GM19035 (cell line): ENCODE data around the gene PIH1D1.

Experiments
- ATAC-seq: cut with Tn5 transposase; IDR thresholded peaks from one replicate; pipeline ENCODE4 v1.9.1; 2021; ENCODE audit not compliant: unreplicated experiment

Gene PIH1D1

DNA sequence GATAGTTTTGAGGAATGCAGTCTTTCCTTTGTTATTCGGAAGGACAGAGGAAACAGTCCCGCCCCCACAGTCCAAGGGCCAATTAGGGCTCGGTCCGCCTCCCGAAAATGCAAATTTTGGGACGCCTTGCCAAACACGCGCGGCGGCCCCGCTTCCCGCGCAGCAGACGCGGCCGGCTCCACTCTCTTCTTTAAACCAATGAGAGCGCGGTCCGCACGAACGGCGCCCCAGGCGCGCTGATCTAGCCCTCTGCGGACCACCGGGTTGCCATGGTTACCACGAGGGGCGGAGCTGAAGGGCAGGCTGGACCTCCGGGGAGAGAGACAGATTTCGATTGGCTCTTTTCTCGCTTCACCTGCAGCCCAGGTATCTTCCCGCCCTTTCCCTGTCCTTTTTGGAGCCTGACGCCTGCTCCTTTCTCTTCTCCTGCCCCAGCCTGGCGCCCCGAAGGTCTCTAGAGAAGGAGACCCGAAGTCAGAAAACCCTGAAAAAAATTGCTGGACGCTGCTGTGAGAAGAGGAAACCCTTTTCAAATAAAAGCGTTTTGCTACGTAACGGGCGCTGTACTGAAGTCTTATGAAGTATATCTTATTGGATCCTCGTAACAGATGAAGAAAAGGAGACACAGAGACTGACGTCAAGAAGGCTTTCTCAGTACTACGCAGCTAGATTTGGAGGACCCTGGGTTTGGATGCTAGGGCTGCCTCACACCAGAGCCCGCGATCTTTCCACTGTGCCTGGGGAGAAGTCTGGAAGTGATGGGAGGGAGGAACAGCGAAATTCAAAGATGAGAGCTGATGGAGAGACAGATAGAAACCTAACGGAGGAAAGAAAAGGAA lies 30.4 kb downstream of the PIH1D1 start:
- no peak for ATAC-seq

DNA sequence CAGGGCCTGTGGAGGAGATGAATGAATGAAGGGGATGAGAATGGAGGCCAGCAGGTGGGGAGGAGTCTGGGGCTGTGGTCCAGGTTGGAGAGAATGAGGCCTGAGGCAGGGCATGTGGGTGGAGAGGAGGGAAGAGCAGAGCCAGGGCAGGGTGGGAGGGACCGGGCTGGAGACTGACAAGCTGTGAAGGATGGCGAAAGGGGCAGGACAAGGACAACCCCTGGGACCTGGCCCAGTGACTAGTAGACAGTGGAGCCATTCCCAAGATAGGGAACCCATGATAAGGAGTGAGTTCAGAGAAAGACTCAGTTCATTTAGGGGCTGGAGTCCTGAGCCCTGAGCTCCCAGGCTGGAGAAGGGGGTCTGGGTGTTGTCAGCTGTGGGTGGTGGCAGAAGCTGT lies 31.4 kb downstream of the PIH1D1 start:
- no peak for ATAC-seq

DNA sequence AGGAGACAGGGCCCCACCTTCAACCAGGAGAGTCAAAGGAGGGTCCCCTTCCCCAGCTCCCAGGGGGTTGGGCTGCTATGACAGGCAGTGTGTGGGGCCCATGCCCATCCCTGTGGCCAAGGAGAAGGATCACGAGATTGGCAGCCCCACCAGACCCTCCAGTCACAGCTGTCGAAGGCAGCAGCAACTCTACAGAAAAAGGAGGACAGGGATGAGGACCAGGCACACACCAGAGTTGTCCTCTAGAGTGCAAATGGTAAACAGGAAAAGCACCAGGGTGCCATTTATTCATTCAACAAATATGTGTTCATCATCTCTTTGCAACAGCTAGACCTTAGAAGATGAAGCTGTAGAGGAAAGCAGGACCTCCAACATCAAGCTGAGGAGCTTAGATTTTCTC lies 32.4 kb downstream of the PIH1D1 start:
- ATAC-seq = no peak

DNA sequence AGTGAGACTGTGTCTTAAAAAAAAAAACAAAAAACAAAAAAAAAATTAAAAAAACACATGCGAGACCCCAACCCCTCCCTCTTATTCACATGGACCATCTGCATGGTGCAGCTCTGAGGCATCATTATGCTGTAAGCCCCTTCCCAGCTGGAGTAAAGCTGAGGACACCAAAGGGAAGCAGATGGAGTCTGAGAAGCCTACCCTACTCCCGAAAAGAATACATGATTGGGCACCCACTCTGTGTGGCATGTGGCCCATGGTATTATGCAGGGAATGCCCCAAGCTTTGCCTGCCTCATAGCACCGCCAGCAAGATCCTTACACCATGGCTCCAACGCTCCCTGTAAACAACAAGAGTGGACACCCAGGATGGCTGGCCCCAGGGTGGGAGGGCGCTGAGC lies 33.1 kb downstream of the PIH1D1 start:
- ATAC-seq = no peak

DNA sequence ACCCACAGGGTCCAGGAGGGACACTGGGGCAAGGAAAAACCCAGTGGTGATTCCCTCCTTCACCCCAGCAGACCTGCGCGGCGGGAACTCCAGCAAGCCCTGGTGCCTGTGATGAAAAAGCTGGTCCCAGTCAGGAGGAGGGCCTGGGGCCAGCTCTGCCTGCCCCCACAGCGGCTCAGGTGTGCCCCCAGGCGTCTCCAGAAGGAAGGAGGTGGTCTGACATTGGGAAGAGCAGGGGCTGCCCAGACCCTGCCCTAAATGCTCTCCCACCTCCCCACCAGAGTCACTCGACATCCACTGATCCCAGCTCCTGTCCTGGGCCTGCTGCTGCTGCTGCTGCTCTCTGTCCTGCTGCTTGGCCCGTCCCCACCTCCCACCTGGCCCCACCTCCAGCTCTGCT lies 34.5 kb downstream of the PIH1D1 start:
- ATAC-seq = no peak

DNA sequence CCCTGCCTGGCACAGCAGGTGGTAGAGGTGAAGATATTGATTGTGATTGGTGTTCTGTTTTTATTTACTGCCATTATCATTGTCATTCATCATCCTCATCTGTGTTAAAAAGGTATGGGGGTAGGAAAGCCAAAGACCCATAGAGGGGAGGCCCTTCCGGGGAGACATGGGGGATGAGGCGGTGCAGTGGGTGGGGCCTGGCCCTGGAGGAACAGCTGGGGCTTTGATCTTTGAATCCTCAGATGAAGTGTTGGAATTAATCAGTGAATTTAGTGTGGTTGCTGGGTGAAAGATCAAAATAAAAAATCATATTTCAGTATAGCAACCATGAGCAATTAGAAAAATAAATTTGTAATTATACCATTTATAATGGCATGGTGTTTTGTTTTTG lies 35.8 kb downstream of the PIH1D1 start:
- ATAC-seq = no peak

DNA sequence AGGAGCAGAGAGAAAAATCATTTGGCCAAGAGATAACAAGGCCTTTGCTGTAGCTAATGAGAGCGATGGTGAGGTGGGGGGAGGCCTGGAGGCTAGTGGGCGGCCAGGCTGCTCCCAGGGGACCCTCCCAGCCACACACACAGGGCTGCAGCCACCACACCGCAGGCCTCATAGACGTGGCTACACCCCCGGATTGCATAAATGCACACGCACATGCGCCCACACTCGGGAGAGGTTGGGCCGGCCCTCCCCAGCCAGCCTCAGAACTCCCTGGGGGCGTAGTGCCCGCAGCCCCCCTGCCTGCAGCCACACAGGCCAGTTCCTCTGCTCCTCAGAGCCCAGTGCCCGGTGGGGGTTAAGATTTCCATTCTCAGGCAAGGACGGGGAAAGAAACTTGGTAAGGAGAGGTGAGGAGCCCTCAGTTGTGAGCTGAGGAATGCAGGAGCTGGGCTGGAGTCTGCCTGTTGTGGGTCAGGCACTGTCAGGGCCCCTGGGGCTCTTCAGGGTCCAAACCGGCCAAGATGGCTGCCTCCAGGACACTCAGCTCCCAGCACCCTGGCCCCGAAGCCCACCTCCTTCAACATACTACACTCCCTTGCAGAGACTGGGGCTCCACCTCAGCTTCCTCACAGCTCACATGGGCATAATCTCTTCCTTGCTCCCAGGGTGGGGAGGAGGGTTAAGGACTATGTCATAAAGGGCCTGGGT lies 36.4 kb downstream of the PIH1D1 start:
- ATAC-seq = no peak

DNA sequence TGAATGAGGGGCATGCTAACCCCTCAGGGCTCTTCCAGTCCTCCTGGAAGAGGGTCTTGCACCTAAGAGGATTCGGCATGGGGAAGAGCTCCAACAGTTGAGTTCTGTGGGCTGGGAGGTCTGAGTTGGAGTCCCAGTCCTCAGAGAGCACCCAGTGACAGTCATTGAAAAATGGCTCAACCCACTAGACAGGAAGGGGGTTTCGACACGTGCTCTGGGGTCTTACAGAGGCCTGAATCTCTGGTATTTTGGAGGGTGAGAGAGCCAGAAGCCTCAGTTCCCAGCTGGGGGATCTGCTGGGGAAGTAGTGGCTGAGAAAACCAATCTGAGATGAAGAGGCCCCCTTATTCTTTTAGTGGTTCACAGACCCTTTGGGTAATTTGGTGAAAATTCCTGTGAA lies 37.4 kb downstream of the PIH1D1 start:
- ATAC-seq = no peak

DNA sequence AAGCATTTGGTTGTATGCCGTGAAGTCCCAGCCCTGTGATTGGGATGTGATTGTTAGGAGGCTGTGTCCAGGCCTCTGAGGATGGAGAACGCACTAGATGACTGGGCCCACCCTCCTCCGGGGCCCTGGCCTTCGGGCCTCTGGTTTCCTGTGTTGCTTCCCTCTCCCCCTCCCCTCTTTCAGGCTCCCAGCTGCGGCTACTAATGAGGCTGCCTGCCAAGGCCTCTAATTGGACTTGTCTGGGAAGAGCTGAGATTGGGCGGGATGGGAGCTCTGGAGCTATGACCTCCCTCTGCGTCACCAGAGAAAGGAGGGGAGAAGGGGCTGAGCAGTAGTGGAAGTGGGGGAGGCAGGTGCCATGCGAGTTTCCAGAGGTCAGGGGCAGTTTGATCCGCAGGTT lies 38.3 kb downstream of the PIH1D1 start:
- no peak for ATAC-seq

DNA sequence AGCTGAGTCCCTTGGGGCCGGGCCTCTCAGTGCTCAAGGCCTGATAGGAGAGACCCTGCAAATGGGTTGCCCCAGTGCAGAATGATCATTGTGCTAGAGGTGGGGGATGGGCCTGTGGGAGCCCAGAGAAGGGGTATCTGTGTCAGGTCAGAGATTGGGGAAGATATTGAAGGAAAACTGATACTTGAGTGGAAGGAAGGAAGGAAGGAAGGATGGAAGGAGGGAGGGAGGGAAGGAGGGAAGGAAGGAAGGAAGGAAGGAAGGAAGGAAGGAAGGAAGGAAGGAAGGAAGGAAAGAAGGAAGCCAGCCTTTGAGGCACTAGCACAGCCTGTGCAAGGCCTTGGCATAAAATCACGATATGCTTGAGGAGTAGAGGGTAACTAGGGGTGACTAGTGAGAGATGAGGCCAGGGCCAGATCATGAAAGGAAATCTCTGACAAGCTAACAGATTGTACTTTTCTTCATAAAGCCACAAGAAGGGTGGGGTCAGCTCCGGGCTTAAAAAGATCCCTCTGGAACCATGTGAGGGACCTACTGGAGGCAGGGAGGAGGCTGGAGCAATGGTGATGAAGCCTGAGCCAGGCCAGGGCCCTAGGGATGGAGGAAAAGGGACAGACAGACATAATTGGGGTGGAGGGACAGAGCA lies 39.8 kb downstream of the PIH1D1 start:
- no peak for ATAC-seq

DNA sequence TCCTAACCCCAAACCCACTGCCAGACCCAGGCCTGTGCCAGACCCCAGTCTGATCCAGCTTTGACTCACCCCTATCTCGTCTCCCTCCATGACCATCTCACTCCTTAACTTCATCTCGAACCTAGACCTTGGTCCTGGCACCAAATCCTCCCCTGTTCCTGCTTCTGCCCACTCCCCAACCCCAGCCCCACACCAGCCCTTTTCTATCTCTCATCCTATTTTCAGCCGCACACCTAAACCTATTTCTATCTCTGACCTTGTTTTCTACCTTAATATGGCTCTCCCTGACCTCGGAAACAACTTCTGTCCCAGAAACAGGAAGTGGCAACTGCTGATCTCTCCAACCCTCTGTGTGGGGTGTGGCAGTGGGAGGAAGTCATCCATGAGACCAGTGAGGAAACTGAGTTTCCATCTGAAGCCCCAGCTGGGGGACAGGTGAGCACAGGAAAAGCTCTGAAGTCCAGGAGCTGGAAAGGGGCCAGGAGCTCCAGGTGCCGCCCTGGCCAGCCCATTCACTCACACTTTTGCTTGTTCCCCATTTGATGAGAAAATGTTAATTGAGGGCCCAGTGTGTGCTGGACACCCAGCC lies 42.1 kb downstream of the PIH1D1 start:
- ATAC-seq = no peak

DNA sequence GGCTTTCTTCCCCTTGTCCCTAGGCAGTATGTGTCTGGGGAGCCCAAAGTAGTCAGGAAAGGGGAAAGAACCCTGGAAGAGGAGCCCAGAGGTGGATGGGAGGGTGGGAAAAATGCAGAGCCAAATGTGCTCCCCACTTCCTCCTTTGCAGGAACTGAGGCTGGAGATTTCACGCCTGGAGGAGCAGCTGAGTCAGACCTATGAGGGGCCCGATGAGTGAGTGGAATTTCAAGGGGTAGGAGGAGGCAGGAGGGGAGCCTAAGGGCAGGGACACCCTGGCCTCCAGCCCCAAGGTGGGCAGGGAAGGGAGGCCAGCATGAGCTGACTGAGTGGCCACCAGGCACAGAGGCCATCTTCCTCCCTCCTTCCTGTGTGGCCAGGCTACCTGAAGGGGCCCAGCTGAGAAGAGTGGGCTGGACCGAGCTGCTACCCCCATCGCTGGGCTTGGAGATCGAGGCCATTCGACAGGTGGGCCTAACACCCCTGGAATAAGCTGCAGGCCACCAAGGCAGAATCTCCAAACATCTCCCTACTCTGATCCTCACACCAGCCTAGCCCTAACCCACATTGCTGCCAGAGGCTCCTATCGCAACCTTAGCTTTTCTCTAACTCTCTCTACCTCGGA lies 42.7 kb downstream of the PIH1D1 start:
- ATAC-seq = no peak

DNA sequence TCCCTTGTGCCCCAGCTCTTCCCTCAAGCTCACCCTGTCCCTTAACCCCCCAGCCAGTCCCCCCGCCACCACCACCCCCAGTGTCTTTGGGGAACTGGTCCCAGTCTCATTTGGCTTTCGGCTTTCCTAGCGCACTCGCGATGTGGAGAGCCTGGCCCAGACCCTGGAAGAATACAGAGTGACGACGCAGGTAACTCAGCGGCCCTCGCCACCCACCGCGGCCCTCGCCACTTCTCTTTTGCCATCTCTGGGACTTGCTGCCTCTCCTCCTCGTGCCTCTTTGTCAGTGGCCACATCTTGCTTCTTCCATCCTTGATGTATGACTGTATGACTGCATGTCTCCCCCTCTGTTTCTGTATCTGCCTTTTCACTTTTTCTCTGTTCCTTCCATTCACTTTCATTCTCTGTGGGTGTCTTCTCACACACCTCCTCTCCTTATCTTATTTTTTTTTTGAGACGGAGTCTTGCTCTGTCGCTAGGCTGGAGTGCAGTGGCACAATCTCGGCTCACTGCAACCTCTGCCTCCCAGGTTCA lies 44.1 kb downstream of the PIH1D1 start:
- ATAC-seq = no peak

DNA sequence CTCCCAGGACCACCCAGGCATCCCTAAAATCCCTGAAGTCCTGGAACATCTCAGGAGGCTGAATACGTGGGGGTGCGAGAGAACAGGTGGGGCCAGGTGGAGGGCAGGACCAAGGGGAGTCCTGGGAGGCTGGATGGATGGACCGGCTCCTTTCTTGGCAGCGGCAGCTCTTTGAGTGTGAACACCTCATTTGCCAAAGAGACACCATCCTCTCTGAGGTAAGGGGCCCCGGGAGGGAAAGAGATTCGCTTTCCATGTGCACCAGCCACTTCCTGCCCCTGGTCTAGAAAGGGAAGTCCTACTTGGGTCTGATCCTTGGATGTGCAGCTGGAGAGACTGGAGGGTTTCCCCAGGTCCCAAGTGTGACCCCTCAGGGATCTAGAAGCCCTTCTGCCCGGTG lies 44.5 kb downstream of the PIH1D1 start:
- ATAC-seq = no peak

DNA sequence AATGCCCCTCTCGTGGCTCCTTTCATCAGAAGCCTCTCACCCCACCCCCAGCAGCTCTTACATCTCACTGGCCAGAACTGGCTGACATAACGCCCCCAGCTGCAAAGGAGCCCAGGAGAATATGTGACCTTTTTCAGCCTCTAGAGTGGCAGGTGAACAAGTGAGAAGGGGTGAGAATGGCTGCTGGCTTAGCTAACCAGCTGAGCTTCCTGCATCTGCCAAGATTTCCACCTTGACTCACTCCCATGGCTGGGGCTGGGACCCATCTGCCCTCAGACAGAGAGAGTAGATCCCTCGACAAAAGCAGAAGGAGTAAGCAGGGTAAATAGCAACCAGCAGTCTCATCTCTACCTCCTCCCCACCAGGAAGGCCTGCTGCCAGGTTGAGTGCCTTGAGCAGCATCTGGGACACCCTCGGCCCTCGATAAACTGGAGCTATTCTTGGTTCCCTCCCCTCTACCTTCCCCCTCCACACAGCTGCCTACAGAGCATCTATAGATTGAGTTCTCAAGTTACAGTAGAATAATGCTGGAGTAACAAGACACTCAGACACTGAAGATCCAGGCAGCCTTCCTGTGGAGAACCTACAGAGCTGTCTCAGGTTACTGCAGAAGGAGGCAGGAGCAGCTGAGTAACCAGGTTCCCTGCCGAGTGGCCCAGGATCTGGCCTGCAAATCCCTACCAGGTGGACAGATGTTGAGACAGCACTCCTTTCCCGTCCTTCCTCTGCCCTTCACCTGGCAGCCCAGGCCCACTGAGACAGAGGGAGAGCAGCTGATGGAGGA lies 48.0 kb downstream of the PIH1D1 start:
- no peak for ATAC-seq

DNA sequence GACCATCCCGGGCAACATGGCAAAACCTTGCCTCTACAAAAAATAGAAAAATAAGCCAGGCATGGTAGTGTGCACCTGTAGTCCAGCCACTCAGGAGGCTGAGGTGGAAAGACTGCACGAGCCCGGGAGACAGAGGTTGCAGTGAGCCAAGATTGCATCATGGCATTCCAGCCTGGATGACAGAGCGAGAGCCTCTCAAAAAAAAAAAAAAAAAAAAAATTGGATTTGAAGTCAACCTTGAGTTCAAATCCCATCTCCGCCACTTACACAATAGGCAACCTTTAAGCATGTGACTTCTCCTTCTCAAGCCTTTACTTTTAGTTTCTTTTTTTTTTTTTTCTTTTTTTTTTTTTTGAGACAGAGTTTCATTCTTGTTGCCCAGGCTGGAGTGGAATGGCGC lies 51.6 kb downstream of the PIH1D1 start:
- ATAC-seq = no peak

DNA sequence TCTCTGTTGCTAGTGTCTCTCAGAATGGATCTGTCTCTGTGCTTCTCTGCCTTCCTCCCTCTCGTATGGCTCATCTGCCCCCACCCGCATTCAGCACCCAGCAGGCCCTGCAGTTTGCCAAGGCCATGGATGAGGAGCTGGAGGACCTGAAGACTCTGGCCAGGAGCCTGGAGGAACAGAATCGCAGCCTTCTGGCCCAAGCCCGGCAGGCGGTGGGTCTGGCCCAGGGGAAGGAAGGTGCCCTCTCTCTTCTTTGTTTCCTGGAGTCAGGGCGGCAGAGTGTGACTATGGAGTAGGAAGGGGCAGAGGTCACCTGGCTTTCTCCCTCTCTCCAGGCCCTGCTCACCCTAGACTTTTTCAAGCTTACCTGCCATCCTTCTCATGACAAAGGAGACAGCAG lies 52.7 kb downstream of the PIH1D1 start:
- ATAC-seq = no peak

DNA sequence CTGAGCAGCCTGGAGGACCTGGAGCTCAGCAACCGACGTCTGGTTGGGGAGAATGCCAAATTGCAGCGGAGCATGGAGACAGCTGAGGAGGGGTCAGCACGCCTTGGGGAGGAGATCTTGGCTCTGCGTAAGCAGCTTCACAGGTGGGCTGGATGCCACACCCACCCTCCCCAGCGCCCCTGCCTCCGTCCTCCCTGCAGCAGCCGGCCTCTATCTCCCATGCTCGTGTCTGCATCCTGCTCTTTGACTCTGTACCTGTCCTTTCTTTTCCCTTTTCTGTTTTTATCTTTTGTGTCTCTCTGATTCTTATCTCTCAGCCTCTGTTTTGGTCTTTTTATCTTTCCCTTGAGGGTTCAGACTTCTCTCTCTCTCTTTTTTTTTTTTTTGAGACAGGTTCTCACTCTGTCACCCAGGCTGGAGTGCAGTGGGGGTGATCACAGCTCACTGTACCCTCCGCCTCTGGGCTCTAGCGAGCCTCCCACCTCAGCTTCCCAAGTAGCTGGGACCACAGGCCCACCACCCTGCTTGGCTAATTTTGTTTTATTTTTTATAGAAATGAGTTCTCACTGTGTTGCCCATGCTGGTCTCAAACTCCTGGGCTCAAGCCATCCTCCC lies 53.5 kb downstream of the PIH1D1 start:
- no peak for ATAC-seq

DNA sequence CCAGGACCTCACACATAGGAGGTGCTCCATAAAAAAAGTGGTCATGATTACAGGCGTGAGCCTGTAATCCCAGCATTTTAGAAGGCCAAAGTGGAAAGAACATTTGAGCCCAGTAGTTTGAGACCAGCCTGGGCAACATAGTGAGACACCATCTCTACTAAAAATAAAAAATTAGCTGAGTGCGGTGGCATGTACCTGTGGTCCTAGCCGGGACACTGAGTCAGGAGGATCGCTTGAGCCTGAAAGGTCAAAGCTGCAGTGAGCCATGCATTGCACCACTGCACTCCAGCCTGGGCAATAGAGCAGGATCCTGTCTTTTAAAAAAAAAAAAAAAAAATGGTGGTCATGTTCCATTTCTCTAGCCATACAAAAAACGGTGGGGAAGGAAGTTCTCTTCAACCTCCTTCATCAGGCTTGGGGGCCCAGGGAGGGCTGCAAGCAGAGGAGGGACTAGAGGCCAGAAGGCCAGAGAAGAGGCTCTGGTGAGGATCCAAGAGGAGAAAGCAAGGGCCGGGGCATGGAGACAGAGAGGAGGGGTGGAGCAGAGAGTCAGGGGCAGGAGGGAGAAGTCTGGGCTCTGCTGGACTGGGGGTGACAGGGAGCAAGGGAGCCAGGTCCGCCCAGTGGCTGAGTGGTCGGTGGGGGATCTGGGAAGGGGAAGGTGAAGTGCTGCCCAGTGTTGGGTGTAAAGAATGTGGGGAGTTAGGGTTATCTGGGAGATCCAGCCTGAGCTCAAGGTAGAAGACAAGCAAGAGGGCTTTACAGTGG lies 54.7 kb downstream of the PIH1D1 start:
- ATAC-seq = no peak
